T-helper 1 cell treated with Interleukin-12 subunit alpha and Interleukin-12 subunit beta and Interleukin-4 antibody, amounts not matched to agents 30 μg/mL and 1 μg/mL, for 36 hours (primary cell): ENCODE results near the gene TYW3.

Experiments
- H3K27ac Mint-ChIP-seq: one replicate; pipeline ENCODE4 v1.8.0; 2021; ENCODE audit warnings: mild to moderate bottlenecking, mixed read lengths
- H3K27me3 Mint-ChIP-seq: one replicate; pipeline ENCODE4 v1.8.0; 2021; ENCODE audit warnings: low read depth, mixed read lengths
- H3K36me3 Mint-ChIP-seq: one replicate; pipeline ENCODE4 v1.8.0; 2021; ENCODE audit warnings: low read depth, mixed read lengths
- H3K4me1 Mint-ChIP-seq: one replicate; pipeline ENCODE4 v1.8.0; 2021; ENCODE audit warnings: low read depth, mixed read lengths
- H3K4me3 Mint-ChIP-seq: one replicate; pipeline ENCODE4 v1.8.0; 2021; ENCODE audit warnings: mild to moderate bottlenecking, moderate library complexity, mixed read lengths
- H3K9me3 Mint-ChIP-seq: one replicate; pipeline ENCODE4 v1.8.0; 2021; ENCODE audit warnings: mixed read lengths

TYW3 gene, protein sequence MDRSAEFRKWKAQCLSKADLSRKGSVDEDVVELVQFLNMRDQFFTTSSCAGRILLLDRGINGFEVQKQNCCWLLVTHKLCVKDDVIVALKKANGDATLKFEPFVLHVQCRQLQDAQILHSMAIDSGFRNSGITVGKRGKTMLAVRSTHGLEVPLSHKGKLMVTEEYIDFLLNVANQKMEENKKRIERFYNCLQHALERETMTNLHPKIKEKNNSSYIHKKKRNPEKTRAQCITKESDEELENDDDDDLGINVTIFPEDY

DNA sequence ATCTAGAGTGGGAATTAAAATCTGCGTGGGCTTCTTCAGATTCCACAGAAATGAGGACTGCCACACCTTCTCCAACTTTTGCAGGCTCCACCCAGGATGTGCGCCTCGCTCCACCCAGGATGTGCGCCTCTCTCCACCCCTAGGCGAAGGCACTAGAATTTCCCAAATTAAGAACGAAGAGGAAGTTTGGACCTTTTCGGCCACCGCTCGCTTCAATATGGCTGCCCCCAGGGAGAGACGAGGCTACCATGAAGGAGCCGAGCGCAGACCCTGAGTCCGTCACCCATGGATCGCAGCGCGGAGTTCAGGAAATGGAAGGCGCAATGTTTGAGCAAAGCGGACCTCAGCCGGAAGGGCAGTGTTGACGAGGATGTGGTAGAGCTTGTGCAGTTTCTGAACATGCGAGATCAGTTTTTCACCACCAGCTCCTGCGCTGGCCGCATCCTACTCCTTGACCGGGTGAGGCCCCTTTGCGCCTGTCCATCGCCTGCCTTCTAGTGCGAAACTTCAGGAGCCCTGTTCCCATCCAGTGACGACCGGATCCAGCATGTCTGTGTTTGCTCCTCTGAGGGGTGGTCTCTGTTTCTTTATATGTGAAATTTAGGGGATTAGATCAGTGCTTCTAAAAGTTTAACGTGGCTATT lies at the start of gene TYW3, which contains the start of gene CRYZ:
Gene TYW3, plus strand, starts transcription at position 193 of the 644 bp plus-strand sequence. Its CDS starts 93 bp downstream, at position 286.
Gene CRYZ, minus strand, starts transcription at position 91 of the 644 bp plus-strand sequence. CDS start 8,229 bp downstream, outside the sequence.
- Mint-ChIP-seq H3K36me3 (peaks cover 8% of the 10 kb centered on the region), H3K4me3 (peak within 1 kb of the TSS; percentile 99), H3K27me3 (no peaks in the 10 kb centered on the region), H3K4me1 (peaks cover 28% of the 10 kb centered on the region), H3K27ac (peak within 1 kb of the TSS; percentile 99), H3K9me3 (no peaks in the 10 kb centered on the region)

DNA sequence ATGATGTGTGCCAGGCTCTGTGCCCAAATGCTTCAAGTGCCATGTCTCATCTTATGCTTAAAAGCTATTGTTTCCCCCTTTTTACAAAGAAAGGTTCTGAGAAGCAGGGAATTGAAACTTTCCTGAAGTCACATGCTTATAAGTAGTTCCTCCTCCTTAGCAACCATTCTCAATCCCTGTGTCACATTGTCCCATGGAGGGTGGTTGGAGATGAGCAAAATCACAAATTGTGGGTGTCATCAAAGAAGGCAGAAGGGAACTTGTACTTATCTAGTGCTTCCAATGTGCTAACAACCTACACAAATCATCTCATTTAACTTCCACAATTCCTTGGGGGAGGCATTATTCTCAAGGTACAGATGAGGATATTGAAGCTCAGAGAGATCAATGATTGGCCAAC lies 49.3 kb upstream of the TYW3 start:
- H3K36me3 Mint-ChIP-seq, result no peaks in the 10 kb centered on the region
- H3K27ac Mint-ChIP-seq, result no peak overlapping the region
- peaks cover 4% of the 10 kb centered on the region for H3K4me1 Mint-ChIP-seq
- peaks cover 26% of the 10 kb centered on the region for H3K27me3 Mint-ChIP-seq
- no peak overlapping the region for H3K4me3 Mint-ChIP-seq
- H3K9me3 Mint-ChIP-seq, result no peaks in the 10 kb centered on the region

DNA sequence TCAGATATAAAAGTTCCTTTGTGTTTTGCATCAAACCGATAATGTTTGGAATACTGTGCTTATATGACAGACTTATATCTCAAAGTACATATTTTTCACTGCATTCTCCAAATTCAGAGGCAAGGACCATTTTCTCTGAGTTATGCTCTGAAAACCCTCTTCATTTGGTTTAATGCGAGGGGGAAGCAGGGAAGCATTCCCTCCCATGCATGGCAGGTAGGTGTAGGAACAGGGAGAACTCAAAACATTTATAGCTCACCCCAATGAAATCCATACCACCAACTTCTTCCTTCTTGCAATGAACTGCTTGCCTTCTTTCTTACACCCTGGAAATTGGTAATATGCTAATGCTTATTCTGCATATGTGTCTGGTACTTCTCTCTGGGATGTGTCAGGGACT lies 48.7 kb upstream of the TYW3 start:
- Mint-ChIP-seq H3K4me3 (no peak overlapping the region), H3K27ac (no peak overlapping the region), H3K9me3 (no peaks in the 10 kb centered on the region), H3K36me3 (no peaks in the 10 kb centered on the region), H3K27me3 (peaks cover 27% of the 10 kb centered on the region), H3K4me1 (peaks cover 4% of the 10 kb centered on the region)

DNA sequence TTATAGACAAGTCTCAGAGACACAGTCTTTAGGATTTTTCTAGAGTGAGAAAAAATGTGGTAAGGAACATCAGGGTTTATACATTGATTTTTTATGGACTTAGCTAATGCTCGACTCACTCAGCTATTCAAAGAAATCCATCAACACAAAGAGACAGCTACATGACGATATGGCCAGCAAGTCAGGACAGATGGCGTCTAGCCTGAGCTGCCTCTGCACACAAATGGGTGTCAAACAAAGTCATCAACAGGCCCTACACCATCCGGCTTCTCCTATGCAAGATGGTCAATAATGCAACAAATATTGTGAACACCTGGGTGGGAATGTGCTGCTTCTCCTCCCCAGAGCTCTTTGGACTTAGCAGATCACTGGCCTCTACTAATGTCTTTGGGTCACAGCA lies 46.0 kb upstream of the TYW3 start:
- Mint-ChIP-seq H3K9me3 (no peaks in the 10 kb centered on the region), H3K27me3 (peaks cover 33% of the 10 kb centered on the region), H3K4me3 (no peak overlapping the region), H3K36me3 (no peaks in the 10 kb centered on the region), H3K4me1 (peaks cover 2% of the 10 kb centered on the region), H3K27ac (no peak overlapping the region)

DNA sequence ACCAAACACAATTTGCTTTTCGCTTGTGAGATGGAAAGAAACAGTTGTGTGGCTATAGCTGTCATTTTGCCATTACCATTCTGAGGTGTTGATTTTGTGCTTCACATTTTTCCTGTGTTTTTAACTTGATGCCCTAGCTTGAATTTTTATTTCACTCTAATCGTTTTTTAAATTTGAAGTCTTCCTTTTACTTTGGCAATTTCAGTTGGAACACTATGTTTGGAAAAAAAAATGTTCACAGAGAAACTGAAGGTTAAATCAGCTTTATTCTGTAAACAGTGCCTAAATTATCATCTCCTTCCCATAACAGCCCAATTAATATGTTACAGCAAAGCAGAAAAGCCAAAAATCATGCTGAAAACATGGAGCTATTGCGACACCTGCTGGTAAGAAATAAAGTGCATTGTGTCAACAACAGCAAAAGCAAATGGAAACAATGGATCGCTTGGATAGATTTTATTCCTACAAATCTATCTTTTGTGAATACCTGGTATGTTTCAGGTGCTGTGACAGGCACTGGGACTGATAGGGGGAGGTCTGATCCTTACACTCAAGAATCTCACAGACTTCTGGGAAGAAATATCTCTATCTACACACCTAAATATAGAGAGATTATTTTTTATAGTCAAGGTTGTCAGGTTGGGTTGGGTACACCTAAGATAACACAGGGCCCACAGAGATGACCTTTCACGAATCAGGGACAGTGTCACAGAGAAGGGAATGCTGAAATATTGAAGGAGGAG lies 43.2 kb upstream of the TYW3 start:
- Mint-ChIP-seq H3K4me1 (peaks cover 2% of the 10 kb centered on the region), H3K9me3 (no peaks in the 10 kb centered on the region), H3K27me3 (peaks cover 22% of the 10 kb centered on the region), H3K36me3 (no peaks in the 10 kb centered on the region), H3K4me3 (no peak overlapping the region), H3K27ac (no peak overlapping the region)

DNA sequence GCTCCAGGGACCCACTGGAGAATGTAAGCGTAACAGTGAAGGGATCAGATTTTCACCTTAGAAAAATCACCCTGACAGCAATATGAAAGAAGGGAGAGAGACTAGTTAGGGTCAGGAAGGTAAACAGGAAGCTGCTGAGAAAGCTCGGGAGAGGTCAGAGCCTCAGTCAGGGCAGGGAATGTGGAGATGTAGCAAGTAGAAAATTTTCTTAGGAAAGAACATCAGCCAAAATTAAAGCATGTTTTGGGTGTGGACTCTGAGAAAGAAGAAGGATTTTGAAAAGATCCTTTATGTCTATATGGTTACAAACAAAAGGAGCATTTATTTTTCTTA lies 42.6 kb upstream of the TYW3 start:
- H3K27ac Mint-ChIP-seq, result no peak overlapping the region
- H3K9me3 Mint-ChIP-seq, result no peaks in the 10 kb centered on the region
- no peaks in the 10 kb centered on the region for H3K36me3 Mint-ChIP-seq
- H3K4me3 Mint-ChIP-seq, result no peak overlapping the region
- peaks cover 19% of the 10 kb centered on the region for H3K27me3 Mint-ChIP-seq
- peaks cover 2% of the 10 kb centered on the region for H3K4me1 Mint-ChIP-seq

DNA sequence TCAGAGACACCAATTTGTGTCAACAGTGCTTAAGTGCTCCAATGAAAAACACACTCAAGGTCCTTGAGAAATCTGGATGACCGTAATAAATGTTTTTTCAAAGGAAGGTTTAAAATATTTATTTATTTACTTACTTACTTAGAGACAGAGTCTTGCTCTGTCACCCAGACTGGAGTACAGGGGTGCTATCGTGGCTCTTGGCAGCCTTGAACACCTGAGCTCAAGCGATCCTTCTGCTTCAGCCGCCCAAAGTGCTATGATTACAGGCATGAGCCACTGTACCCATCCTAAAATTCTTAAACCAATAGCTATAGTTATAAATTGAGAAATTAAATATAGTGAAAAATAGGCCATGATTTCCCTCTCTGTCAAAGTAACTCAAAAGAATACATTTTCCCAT lies 42.0 kb upstream of the TYW3 start:
- no peak overlapping the region for H3K4me3 Mint-ChIP-seq
- H3K27me3 Mint-ChIP-seq, result peaks cover 14% of the 10 kb centered on the region
- H3K27ac Mint-ChIP-seq, result no peak overlapping the region
- H3K9me3 Mint-ChIP-seq, result no peaks in the 10 kb centered on the region
- no peaks in the 10 kb centered on the region for H3K36me3 Mint-ChIP-seq
- H3K4me1 Mint-ChIP-seq, result peaks cover 2% of the 10 kb centered on the region

DNA sequence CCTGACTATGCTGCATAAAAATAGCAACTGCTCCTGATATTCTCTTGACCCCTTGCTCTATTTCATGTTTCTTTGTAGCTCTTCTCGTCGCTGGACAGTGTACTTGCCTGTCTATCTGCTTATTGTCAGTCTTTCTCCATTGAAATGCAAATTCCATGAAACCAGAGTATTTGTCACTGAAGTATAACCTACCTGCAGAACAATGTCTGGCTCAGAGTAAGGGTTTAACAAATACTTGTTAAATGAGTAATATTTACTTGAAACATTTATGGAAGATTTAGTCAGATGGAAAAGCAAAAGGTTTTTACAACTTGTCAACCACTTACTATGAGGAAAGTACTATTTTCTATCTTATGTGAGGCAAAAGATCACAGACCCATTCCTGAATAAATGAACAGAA lies 39.5 kb upstream of the TYW3 start:
- Mint-ChIP-seq H3K4me3 (no peak overlapping the region), H3K9me3 (no peaks in the 10 kb centered on the region), H3K36me3 (no peaks in the 10 kb centered on the region), H3K27me3 (peaks cover 8% of the 10 kb centered on the region), H3K4me1 (peaks cover 2% of the 10 kb centered on the region), H3K27ac (no peak overlapping the region)

DNA sequence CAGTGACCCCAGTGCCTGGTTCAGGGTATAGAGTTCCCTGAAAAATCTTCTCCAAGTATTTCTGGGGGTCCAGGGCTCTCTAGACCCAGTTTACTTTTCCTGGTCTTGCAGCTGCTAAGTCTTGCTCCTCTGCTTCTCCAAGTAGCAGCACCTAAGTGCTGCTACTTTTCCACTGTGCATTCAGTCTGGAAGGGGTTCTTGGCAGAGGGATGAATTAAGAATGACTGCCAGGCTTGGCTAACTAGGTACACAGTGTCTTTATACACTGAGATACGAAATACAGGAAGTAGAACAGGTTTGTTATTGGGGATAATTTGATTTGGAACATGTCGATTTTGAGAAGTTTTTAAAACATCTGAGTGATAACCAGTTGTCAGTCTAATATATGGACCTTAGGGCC lies 35.1 kb upstream of the TYW3 start:
- no peaks in the 10 kb centered on the region for H3K36me3 Mint-ChIP-seq
- no peak overlapping the region for H3K4me3 Mint-ChIP-seq
- H3K9me3 Mint-ChIP-seq, result no peaks in the 10 kb centered on the region
- H3K4me1 Mint-ChIP-seq, result peaks cover 2% of the 10 kb centered on the region
- H3K27ac Mint-ChIP-seq, result no peak overlapping the region
- no peaks in the 10 kb centered on the region for H3K27me3 Mint-ChIP-seq

DNA sequence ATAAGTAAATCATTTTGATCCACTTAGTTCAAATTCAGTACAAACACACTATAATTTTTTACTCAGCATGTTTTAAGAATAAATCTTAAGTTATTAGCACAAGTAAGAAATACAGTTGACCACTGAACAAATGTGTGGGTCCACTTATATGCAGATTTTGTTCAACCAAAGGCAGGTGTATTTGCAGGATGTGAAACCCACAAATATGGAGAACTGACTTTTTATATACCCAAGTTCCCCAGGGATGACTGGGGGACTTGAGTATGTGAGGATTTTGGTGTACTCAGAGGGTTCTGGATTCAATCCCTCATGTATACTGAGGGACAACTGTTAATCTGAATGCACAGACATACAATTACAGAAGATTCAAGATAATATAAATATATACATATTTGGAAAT lies 33.6 kb upstream of the TYW3 start:
- Mint-ChIP-seq H3K9me3 (no peaks in the 10 kb centered on the region), H3K27ac (no peak overlapping the region), H3K27me3 (no peaks in the 10 kb centered on the region), H3K4me1 (peaks cover 10% of the 10 kb centered on the region), H3K36me3 (peaks cover 4% of the 10 kb centered on the region), H3K4me3 (no peak overlapping the region)

DNA sequence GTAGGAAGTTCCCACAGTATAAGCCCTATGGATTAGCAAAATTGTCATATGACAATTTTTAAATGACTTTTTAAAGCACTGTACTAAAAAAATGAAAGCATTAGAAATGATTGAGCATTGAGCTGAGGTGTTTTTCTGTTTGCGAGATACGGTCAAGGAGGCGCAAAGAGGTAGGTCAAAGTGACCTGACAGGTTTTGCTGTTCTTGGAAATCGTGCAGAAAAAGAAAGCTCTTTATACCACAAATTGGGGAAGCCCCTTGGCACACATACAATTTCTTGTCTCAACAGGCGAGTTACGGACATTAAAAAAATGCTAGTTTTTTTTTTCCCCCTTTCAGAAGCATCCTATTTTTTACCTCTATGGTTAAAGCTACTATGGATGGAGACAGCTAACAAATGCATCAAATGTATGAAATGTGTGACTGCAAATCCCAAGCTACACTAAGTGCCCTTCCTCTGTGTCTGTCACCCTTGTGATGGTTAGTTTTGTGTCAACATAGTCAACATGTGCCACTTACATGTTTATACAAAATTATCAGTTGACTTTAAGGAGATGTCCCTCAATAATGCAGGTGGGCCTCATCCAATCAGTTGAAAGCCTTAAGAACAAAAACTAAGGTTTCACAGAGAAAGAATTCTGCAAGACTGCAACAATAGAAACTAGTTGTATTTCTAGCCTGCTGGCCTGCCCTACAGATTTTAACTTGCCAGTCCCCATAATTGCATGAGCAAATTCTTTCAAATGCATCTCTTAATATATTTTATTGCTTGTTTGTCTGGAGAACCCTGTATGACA lies 29.4 kb upstream of the TYW3 start:
- peaks cover 15% of the 10 kb centered on the region for H3K36me3 Mint-ChIP-seq
- H3K27ac Mint-ChIP-seq, result no peak overlapping the region
- H3K4me1 Mint-ChIP-seq, result peaks cover 12% of the 10 kb centered on the region
- H3K27me3 Mint-ChIP-seq, result no peaks in the 10 kb centered on the region
- no peaks in the 10 kb centered on the region for H3K9me3 Mint-ChIP-seq
- H3K4me3 Mint-ChIP-seq, result no peak overlapping the region

DNA sequence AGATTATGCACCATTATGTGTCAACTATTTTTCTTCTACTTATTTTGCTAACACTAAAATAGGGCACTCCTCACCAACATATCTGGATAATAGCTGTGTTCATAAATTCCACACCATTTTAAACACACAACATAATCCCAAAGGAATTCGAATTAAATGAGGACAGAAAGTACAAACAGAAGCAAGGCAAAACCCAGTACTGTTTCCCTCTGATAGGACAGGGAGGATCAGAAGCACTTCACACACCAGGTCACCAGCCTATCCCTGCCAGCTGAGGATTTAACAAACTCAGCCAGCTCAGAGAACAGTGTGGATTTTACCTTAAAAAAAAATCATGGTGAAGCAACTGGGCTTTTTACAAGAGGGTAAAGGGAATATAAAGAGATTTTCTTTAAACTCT lies 20.1 kb upstream of the TYW3 start:
- peaks cover 5% of the 10 kb centered on the region for H3K36me3 Mint-ChIP-seq
- H3K9me3 Mint-ChIP-seq, result no peaks in the 10 kb centered on the region
- H3K27ac Mint-ChIP-seq, result no peak overlapping the region
- H3K27me3 Mint-ChIP-seq, result no peaks in the 10 kb centered on the region
- H3K4me3 Mint-ChIP-seq, result no peak overlapping the region
- peaks cover under 1% of the 10 kb centered on the region for H3K4me1 Mint-ChIP-seq

DNA sequence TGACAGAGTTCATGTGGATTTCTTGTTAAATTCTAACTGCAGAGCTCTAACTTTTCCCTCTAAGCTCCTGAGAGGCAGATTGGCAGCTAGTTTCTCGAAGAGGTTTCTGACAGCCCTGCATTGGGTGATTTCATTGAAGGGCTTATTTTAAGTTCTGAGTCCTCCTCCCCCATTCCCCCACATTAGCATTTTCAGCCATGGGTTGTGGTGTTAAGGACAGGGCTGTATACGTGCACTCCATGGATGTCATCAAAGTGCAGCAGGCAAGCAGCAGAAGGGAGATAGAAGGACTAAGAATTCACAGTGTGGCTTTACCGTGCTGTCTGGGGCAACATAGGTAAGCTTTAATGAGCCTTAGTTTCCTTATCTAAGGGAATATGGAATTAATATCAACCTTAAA lies 19.1 kb upstream of the TYW3 start:
- Mint-ChIP-seq H3K4me3 (no peak overlapping the region), H3K4me1 (no peaks in the 10 kb centered on the region), H3K27me3 (no peaks in the 10 kb centered on the region), H3K27ac (no peak overlapping the region), H3K9me3 (no peaks in the 10 kb centered on the region), H3K36me3 (peaks cover under 1% of the 10 kb centered on the region)

DNA sequence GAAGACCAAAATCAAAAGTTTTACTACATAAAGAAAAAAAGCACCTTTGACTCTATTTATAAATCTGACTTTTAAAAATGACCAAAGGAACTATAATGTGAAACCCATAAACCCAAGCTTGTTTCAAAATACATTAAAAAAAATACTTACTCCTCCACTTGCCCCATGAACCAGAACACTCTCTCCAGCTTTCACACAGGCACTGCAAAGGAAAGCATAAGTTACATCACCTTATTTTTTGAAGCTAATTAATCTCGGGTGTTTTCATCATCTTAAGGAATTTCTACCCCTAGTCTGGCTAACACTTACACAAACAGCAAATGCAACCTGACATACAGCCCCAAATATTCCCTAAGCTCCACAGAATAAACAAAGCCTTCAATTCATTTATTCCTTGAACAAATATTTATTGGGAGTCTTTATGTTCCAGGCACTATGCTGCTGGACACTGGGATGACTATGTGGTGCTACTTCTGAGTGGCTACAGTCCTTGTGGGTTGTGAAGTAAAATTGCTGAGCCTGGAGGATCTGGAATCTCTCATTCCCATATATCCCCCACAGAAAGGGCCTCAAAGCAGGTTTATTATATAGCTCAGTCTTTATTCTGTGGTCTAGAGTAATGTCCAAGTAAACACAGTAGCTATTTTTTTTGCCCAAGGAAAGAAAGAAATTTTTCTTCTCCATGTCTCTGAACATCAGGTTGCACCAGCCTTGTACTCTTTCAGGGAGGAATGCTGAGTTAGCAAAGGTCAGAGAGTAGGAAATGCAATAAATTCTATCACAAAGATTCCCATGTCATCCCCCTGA lies 18.3 kb upstream of the TYW3 start:
- Mint-ChIP-seq H3K27me3 (no peaks in the 10 kb centered on the region), H3K27ac (no peak overlapping the region), H3K4me1 (no peaks in the 10 kb centered on the region), H3K9me3 (no peaks in the 10 kb centered on the region), H3K4me3 (no peak overlapping the region), H3K36me3 (no peaks in the 10 kb centered on the region)
